ENCODE results near the gene HES5. TPM values are rescaled to one million over a fixed set of nuclear protein-coding genes. Genes with fewer than 3 reads are reported as not detected.

The HES5 gene
- polyA plus RNA-seq, 3 donors, result 0.52 to 0.87 (median 0.58) TPM

- no peak for DNase-seq
Observed at GRCh38 chr1:2516946-2517345, 13.1 kb downstream of the HES5 start.

- DNase-seq, result no peak
Observed at GRCh38 chr1:2516124-2516523, 13.9 kb downstream of the HES5 start.

GRCh38 chr1:2515763-2516080, 14.3 kb downstream of the HES5 start:
- no peak for DNase-seq

- DNase-seq, result no peak
Observed at GRCh38 chr1:2514863-2515762, 14.9 kb downstream of the HES5 start.

GRCh38 chr1:2513939-2514652, 16.0 kb downstream of the HES5 start:
- no peak for DNase-seq

- no peak for DNase-seq
Observed at GRCh38 chr1:2512862-2513421, 17.1 kb downstream of the HES5 start.

GRCh38 chr1:2510366-2511155, 19.5 kb downstream of the HES5 start:
- no peak for DNase-seq

GRCh38 chr1:2509589-2509988, 20.5 kb downstream of the HES5 start:
- no peak for DNase-seq

- no peak for DNase-seq
Observed at GRCh38 chr1:2508751-2509150, 21.3 kb downstream of the HES5 start.

GRCh38 chr1:2508180-2508579, 21.9 kb downstream of the HES5 start:
- DNase-seq, result no peak

GRCh38 chr1:2507744-2508155, 22.3 kb downstream of the HES5 start:
- DNase-seq, result no peak

GRCh38 chr1:2506901-2507565, 23.0 kb downstream of the HES5 start:
- DNase-seq, result no peak

- DNase-seq, result no peak
Observed at GRCh38 chr1:2506007-2506860, 23.8 kb downstream of the HES5 start.

- no peak for DNase-seq
Observed at GRCh38 chr1:2505461-2505994, 24.5 kb downstream of the HES5 start.

GRCh38 chr1:2504949-2505272, 25.2 kb downstream of the HES5 start:
- no peak for DNase-seq

- DNase-seq, result peak; percentile 42
Observed at GRCh38 chr1:2504225-2504948, 25.7 kb downstream of the HES5 start.

GRCh38 chr1:2503554-2504224, 26.4 kb downstream of the HES5 start:
- DNase-seq, result no peak

- no peak for DNase-seq
Observed at GRCh38 chr1:2502661-2503553, 27.2 kb downstream of the HES5 start.
